ENCODE results near the gene EMP2. TPM values are rescaled to one million over a fixed set of nuclear protein-coding genes. Genes with fewer than 3 reads are reported as not detected.

Gene EMP2
- total RNA-seq, 1 experiment from 2014 or later = 198 TPM

DNA sequence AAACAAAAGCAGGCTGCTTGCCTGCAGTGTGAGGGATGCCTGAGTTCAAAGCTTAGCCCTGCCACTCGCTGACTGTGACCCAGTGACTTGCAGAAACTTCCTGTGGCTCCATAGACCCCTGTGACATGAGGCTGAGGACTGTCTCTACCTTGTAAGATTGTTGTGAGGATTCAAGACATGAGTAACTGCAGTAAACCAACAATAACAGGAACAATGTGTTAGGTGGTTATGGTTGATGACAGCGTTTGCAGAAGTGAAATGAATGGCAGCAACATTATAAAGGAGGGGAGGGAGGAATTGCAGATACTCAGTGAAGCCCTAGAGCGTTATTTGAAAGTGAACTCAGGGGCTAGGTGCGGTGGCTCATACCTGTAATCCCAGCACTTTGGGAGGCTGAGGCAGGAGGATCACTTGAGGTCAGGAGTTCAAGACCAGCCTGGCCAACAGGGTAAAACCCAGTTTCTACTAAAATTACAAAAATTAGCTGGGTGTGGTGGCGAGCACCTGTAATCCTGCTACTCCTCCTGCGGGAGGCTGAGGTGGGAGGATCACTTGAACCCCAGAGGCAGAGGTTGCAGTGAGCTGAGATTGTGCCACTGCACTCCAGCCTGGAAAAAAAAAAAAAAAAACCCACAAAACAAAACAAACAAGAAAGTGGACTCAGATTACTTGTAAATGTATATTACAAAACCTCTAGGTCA is 33.5 kb upstream of the EMP2 start:
- Mint-ChIP-seq H3K36me3 (ENCODE audit: insufficient read depth, unreplicated experiment) (no peaks in the 10 kb centered on the region), H3K27ac (ENCODE audit: unreplicated experiment) (no peak overlapping the region), H3K4me1 (ENCODE audit: low read depth, unreplicated experiment) (peaks cover 32% of the 10 kb centered on the region), H3K4me3 (ENCODE audit: unreplicated experiment) (no peak overlapping the region), H3K9me3 (ENCODE audit: unreplicated experiment) (no peaks in the 10 kb centered on the region), H3K27me3 (ENCODE audit: insufficient read depth, unreplicated experiment) (no peaks in the 10 kb centered on the region)
- BruUV-seq (replicated peaks) = no TSS peak
- Histone ChIP-seq H3K4me1 (peaks cover 49% of the 10 kb centered on the region), H3K27me3 (replicated peaks; ENCODE audit: control insufficient read depth, insufficient read depth, low read length) (no peaks in the 10 kb centered on the region), H3K9me3 (no peaks in the 10 kb centered on the region), H3K36me3 (ENCODE audit: control insufficient read depth, insufficient read depth, low read length) (no peaks in the 10 kb centered on the region), H3K4me3 (ENCODE audit: low read depth, low read length) (no peak overlapping the region)
- intact Hi-C loops (cut with micrococcal nuclease; ENCODE audit: unreplicated experiment) = no loop called here
- POLR2A ChIA-PET = no interaction called here
- no peak for DNase-seq
- no peak for TF ChIP-seq CTCF (IDR thresholded peaks at IDR 0.05; ENCODE audit: insufficient read depth in 1 of 2, low read depth in 1 of 2, low read length in 1 of 2, severe bottlenecking in 1 of 2, unreplicated experiment in 1 of 2)
- CTCF ChIA-PET = no interaction called here

GRCh38 chr16:10612649-10613179 is 32.3 kb upstream of the EMP2 start:
- ChIA-PET CTCF (no interaction called here), POLR2A (no interaction called here)
- Histone ChIP-seq H3K4me3 (ENCODE audit: low read depth, low read length) (no peak overlapping the region), H3K27me3 (replicated peaks; ENCODE audit: control insufficient read depth, insufficient read depth, low read length) (no peaks in the 10 kb centered on the region), H3K4me1 (peaks cover 45% of the 10 kb centered on the region), H3K9me3 (no peaks in the 10 kb centered on the region), H3K36me3 (ENCODE audit: control insufficient read depth, insufficient read depth, low read length) (no peaks in the 10 kb centered on the region)
- Mint-ChIP-seq H3K4me3 (ENCODE audit: unreplicated experiment) (no peak overlapping the region), H3K4me1 (ENCODE audit: low read depth, unreplicated experiment) (peaks cover 22% of the 10 kb centered on the region), H3K36me3 (ENCODE audit: insufficient read depth, unreplicated experiment) (no peaks in the 10 kb centered on the region), H3K27me3 (ENCODE audit: insufficient read depth, unreplicated experiment) (no peaks in the 10 kb centered on the region), H3K27ac (ENCODE audit: unreplicated experiment) (no peak overlapping the region), H3K9me3 (ENCODE audit: unreplicated experiment) (no peaks in the 10 kb centered on the region)
- no peak for DNase-seq
- intact Hi-C loops (cut with micrococcal nuclease; ENCODE audit: unreplicated experiment) = no loop called here
- no peak for TF ChIP-seq CTCF (IDR thresholded peaks at IDR 0.05; ENCODE audit: insufficient read depth in 1 of 2, low read depth in 1 of 2, low read length in 1 of 2, severe bottlenecking in 1 of 2, unreplicated experiment in 1 of 2)
- no TSS peak for BruUV-seq (replicated peaks)

- Mint-ChIP-seq H3K36me3 (ENCODE audit: insufficient read depth, unreplicated experiment) (no peaks in the 10 kb centered on the region), H3K27me3 (ENCODE audit: insufficient read depth, unreplicated experiment) (no peaks in the 10 kb centered on the region), H3K27ac (ENCODE audit: unreplicated experiment) (peak overlapping the region; percentile 43), H3K4me3 (ENCODE audit: unreplicated experiment) (no peak overlapping the region), H3K9me3 (ENCODE audit: unreplicated experiment) (no peaks in the 10 kb centered on the region), H3K4me1 (ENCODE audit: low read depth, unreplicated experiment) (peaks cover 20% of the 10 kb centered on the region)
- Histone ChIP-seq H3K4me3 (ENCODE audit: low read depth, low read length) (no peak overlapping the region), H3K36me3 (ENCODE audit: control insufficient read depth, insufficient read depth, low read length) (no peaks in the 10 kb centered on the region), H3K4me1 (peaks cover 37% of the 10 kb centered on the region), H3K27me3 (replicated peaks; ENCODE audit: control insufficient read depth, insufficient read depth, low read length) (no peaks in the 10 kb centered on the region), H3K9me3 (no peaks in the 10 kb centered on the region)
- CTCF ChIA-PET = no interaction called here
- no TSS peak for BruUV-seq (replicated peaks)
- no peak for TF ChIP-seq CTCF (IDR thresholded peaks at IDR 0.05; ENCODE audit: insufficient read depth in 1 of 2, low read depth in 1 of 2, low read length in 1 of 2, severe bottlenecking in 1 of 2, unreplicated experiment in 1 of 2)
- POLR2A ChIA-PET = interaction anchor here (1.3 kb wide), 1 partner anchor 10 kb away, joined by 4 read pairs; no protein-coding TSS in a partner anchor
- intact Hi-C loops (cut with micrococcal nuclease; ENCODE audit: unreplicated experiment) = no loop called here
- DNase-seq = no peak
These were observed 31.5 kb upstream of the EMP2 start for GRCh38 chr16:10611825-10612342.

Data from Caco-2 (cell line).